ENCODE data around the gene MDGA2. TPM values are rescaled to one million over a fixed set of nuclear protein-coding genes. Genes with fewer than 3 reads are reported as not detected.
A peak's percentile ranks its signal among the peaks of the same experiment; 100 is the strongest.

MDGA2 gene
- total RNA-seq, 6 experiments from 2014 or later: 0.17 to 0.53 (median 0.27) TPM; not detected in 3

- H3K36me3 ChIP-seq: no peaks in the 10 kb centered on the region
- H3K27ac ChIP-seq: no peak overlapping the region
- DNase-seq (no peak), ATAC-seq (no peak)
- no peaks in the 10 kb centered on the region for H3K4me1 ChIP-seq
- no peak for TF ChIP-seq CTCF (IDR thresholded peaks at IDR 0.05)
- H3K9me3 ChIP-seq: no peaks in the 10 kb centered on the region
- H3K27me3 ChIP-seq: no peaks in the 10 kb centered on the region
- 72% methylated on average over 4 of the region's 4 CpGs for WGBS (ENCODE audit: insufficient coverage, low coverage, low lambda C conversion rate, missing lambda C conversion rate)
- no peak overlapping the region for H3K4me3 ChIP-seq
- intact Hi-C loops (cut with DNase I): no loop called here
Observed at GRCh38 chr14:46988312-46988711, 687.1 kb downstream of the MDGA2 start.

- Histone ChIP-seq H3K27me3 (no peaks in the 10 kb centered on the region), H3K4me3 (no peak overlapping the region), H3K27ac (no peak overlapping the region), H3K9me3 (no peaks in the 10 kb centered on the region), H3K4me1 (no peaks in the 10 kb centered on the region), H3K36me3 (no peaks in the 10 kb centered on the region)
- TF ChIP-seq POLR2A (IDR thresholded peaks at IDR 0.05) (no peak), CTCF (IDR thresholded peaks at IDR 0.05) (no peak)
- 64% methylated on average over 6 of the region's 6 CpGs for WGBS (ENCODE audit: insufficient coverage, low coverage, low lambda C conversion rate, missing lambda C conversion rate)
- intact Hi-C loops (cut with DNase I): no loop called here
- no peak for DNase-seq
- ATAC-seq: no peak
Observed at GRCh38 chr14:46985529-46986380, 689.6 kb downstream of the MDGA2 start.

- ATAC-seq (peak in 3 of 4 donors; percentile 58 to 87 (median 70)), DNase-seq (no peak)
- 32% methylated on average over 2 of the region's 2 CpGs for WGBS (ENCODE audit: insufficient coverage, low coverage, low lambda C conversion rate, missing lambda C conversion rate)
- intact Hi-C loops (cut with DNase I): no loop called here
- H3K36me3 ChIP-seq: no peaks in the 10 kb centered on the region
- peaks cover 0 to 16% (median 0%) of the 10 kb centered on the region in 4 donors for H3K4me1 ChIP-seq
- no peaks in the 10 kb centered on the region for H3K27me3 ChIP-seq
- TF ChIP-seq CTCF (IDR thresholded peaks at IDR 0.05): no peak
- TF ChIP-seq POLR2A (IDR thresholded peaks at IDR 0.05): no peak
- no peak overlapping the region for H3K4me3 ChIP-seq
- no peak overlapping the region for H3K27ac ChIP-seq
- H3K9me3 ChIP-seq: no peaks in the 10 kb centered on the region
Observed at GRCh38 chr14:46973295-46973694, 702.1 kb downstream of the MDGA2 start.

- peak; percentile 80 to 98 (median 92) for ATAC-seq
- Histone ChIP-seq H3K36me3 (no peaks in the 10 kb centered on the region), H3K27me3 (no peaks in the 10 kb centered on the region), H3K4me3 (no peak overlapping the region), H3K27ac (no peak overlapping the region), H3K9me3 (no peaks in the 10 kb centered on the region), H3K4me1 (peaks cover 0 to 7% (median 0%) of the 10 kb centered on the region in 4 donors)
- no peak for DNase-seq
- 16% methylated on average over 3 of the region's 3 CpGs for WGBS (ENCODE audit: insufficient coverage, low coverage, low lambda C conversion rate, missing lambda C conversion rate)
- intact Hi-C loops (cut with DNase I): no loop called here
- TF ChIP-seq CTCF (IDR thresholded peaks at IDR 0.05): no peak
- no peak for TF ChIP-seq POLR2A (IDR thresholded peaks at IDR 0.05)
Observed at GRCh38 chr14:46964378-46964777, 711.0 kb downstream of the MDGA2 start.

Measured in right lobe of liver (tissue), 6 donors.